NCI-H128 (cell line): Measurements from ENCODE around the gene RAMP3.
"Not testable (repeated sequence)": the region's sequence is repeated elsewhere in the genome, so short reads cannot be mapped to it uniquely, and the experiment has no call there.

Experiments used
- DNase-seq: peaks from one replicate; lab custom pipeline; 2025; ENCODE audit not compliant: unreplicated experiment; lab: John Stamatoyannopoulos, UW

Gene RAMP3

DNA sequence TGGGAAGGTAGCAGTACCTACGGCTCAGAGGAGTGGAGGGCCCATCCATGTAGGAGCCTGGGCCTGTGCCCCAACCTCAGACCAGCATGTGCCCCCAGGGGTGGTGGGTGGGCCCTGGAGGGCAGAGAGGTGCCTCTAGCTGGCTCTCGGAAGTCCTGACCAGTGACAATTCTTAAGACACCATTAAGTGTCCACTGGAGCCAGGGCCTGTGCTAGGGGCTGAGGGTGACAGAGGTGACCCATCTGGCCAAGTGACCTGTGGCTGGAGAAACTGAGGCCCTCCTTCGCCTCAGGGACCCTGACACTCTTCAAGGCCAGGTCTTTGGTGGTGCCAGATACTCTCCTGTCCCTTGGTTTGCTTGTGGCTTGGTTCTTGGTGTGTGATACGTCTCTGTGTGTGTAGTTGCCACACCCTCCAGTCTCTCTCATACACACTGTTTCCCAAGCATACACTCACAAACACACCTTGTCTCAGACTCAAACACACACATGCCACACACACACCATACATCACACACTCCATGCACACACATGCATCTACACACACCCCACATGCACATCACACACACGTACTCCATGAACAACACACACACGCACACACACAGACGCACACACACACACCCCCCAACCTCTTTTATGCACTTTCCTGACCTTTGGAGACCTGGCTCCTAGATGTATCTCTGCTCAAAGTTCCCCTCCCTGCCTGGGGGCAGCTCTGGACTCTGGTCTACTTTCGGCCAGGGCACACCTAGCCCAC, 897 bp upstream of the RAMP3 start:
- DNase-seq = no peak

DNA sequence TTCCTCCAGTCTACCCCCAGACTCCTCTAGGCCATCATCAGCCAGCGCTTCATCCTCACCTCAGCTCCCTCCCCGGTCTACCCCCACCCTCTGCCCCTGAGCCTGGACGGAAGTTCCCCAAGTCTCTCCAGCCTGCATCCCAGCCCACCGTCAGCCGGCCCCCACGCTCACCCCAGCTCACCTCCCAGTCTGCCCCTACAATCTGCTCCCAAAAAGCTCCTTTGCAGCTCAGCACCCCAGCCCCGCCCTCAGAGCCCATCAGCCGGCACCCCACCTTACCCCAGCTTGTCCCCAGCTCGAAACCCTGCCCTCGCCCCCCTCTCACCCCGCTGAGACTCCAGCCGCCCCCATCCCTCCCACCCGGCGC, 322 bp upstream of the RAMP3 start:
- DNase-seq = no peak

DNA sequence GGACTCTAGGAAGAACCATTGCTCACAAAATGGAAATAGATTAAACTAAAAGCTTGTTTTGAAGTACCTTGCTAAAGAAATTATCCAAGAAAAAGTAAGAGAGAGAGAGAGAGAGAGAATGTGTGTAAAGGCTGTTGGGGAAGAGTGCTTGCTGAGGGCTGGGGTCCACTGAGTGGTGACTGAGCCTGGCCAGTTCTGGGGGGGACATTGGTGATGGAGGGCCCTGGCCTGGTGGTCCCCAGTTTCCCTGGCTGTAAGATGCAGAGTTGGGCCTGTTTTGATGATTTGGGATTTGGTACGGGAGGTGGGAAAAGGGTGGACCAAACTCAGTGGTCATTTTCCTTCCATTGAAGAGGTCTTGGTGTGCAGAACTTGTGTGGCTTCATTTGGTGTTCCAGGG, 880 bp downstream of the RAMP3 start:
- no peak for DNase-seq

DNA sequence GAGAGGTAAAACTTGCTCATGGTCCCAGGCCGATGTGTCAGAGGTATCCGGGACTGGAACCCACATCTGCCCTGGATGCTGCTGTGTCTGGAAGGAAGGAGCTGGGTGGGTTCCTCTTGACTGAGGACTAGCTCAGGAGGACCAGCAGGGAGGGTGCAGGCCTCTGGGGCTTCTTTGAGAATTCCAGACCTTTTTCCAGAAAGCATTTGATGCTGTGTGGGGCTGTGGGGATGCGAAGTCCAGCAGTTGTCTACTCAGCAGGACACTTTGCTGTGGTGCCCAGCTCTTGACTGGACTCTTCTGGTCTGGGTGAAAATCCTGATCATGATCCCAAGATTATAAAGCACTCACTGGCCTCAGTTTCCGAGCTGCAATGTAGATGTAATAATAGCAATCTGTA, 1.7 kb downstream of the RAMP3 start:
- DNase-seq = no peak

DNA sequence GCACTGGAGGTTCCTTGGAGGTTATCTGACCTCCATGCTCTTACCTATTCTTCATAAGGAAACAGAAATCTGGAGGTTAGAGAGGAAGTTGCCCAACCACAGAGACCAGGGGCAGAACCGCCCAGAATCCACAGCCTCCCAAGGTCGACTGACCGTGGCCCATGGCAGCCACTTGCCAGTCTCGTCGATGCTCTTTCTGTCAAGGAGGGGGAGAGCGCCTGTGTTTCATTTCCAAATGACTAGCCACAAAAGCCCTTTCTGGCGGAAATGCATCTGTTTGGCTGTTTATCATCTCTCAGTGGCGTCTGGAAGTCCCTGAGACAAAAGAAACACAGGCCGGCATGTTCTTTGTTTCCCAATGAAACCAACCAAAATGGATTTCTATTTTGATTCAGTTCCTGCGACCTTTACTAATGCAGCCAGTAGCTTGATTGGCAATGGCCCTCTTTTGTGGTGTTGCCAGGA, 2.9 kb downstream of the RAMP3 start:
- DNase-seq = no peak

DNA sequence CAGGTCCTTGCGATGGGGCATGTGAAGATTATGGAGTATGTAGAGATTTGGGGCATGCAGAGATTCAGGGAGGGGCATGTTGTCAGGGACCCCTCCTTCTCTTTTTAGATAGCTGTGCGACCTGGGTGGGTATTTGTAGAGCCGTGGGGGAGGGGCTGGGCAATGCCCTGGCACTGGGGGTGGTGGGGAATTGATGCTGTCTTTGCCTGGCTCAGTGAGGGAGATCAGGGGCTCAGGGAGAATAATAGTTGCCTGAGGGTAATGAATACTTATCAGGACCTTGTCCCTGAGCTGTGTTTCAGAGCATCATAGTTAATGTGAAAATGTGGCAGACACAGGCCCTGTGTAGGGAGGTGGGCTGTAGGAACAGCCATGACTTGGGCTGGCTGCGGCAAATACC, 3.5 kb downstream of the RAMP3 start:
- DNase-seq = no peak

DNA sequence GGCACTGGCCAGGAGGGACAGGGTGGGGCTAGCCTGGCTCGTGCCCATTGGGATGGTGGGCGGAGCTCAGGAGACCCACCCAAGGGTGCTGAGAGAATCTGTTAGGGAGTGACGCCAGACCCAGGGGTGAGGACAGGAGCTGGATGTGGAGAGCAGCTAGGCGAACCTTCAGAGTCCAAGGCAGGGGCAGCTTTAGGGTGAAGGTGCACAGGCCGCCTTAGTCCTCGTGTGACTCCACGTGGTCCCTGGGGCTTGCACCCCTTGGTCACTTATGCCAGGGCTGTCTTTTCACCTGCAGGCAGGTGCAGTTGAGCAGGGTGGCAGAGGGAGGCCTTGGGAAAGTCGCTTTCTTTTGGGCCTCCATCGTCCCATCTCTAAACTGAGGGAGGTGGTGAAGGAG, 4.3 kb downstream of the RAMP3 start:
- no peak for DNase-seq

DNA sequence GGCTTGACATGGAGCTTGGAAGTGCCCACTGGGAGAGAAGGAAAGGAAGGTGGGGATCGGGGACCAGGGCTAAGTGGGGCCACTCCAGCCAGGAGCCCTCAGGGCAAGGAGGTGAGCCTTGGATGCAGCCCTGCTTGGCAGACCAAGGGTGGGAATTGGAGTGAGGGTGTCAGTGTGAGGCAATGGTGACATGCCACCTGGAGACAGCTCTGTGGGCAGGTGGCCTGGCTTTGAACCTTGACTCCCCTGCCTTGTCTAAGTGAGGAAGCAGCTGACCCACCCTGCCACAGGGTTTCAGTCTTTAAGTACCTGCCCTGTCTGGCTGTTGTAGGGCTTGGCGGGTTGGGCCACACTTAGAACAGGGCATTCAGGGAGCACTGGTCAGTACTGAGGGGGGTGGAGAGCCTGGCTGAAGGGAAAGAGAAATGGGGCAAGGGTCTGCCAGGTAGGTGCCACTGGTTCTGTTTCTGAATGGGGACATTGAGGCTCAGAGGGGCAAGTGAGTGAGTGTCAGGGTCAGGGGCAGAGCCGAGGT, 4.8 kb downstream of the RAMP3 start:
- no peak for DNase-seq

DNA sequence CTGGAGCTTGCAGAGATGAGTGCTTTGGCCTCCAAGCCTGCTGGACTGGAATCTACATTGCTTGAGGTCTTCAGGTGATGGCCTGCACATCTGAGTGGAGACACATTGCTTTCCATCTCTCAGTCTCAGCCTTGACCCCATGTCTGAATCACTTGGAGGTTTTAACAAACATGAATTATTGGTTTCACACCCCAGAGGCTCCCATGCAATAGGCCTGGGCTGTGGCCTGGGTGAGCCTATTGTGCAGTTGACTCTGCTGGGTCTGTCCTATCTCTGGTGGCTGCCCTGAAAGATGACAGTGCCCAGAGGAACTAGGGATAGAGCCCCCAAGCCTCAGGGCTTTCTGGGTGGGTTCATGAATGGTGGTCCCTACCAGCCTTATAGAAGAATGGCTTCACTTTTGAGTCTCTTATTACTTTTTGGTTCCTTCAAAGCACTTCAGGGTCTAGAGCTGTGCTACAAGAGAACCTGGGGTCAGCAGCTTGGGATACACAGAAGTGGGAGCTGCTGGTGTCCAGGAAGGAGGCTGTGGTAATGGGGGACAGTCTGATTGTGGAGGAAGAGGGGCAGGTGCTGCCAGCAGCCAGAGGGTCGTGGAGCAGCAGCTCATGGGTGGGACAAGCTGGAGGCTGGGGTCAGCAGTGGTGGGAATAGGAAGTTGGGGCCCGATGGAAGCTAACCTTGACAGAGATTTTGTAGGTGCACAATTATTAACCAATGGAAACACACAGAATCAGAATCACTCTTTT, 5.5 kb downstream of the RAMP3 start:
- no peak for DNase-seq

DNA sequence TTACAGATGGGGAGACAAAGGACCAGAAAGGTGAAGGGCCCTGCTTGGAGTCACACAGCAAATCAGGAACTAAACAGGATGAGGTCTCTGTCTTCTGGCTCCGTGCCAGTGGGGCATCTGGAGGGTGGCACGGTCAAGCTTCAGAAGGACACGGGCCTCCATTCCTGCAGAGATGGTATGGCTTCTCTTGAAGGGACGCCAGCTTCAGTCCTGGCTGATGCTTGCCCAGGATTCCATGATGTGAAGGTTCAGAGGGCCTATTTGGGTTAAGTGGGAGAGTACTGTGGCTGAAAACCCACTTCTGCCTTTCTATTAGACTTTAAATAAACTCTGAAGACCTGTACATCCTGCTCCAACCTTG, 6.1 kb downstream of the RAMP3 start:
- DNase-seq = no peak

DNA sequence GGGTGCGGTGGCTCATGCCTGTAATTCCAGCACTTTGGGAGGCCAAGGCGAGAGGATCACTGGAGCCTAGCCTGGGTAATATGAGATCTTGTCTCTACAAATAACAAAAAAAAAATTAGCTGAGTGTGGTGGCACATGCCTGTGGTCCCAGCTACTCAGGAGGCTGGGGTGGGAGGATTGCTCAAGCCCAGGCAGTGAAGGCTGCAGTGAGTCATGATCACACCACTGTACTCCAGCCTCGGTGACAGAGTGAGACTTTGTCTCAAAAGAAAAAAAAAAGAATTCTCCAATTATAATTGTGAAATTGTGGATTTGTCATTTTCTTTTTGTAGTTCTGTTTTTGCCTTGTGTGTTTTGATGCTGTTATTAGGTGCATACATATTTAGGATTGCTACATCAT, 6.7 kb downstream of the RAMP3 start:
- not testable (repeated sequence) for DNase-seq

DNA sequence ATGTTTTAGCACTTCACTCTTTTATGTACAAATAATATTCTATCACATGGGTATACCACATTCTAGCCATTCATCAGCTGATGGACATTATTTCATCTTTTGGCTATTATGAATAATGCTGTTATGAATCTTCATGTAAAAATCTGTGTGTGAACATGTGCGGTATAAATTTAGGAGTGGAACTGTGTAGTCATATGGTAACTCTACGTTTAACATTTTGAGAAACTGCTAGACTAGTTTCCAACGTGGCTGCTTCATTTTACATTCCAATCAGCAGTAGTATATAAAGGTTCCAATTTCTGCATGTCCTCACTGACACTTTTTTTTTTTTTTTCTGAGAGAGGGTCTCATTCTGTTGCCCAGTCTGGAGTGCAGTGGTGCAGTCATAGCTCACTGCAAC, 8.3 kb downstream of the RAMP3 start:
- DNase-seq = no peak

DNA sequence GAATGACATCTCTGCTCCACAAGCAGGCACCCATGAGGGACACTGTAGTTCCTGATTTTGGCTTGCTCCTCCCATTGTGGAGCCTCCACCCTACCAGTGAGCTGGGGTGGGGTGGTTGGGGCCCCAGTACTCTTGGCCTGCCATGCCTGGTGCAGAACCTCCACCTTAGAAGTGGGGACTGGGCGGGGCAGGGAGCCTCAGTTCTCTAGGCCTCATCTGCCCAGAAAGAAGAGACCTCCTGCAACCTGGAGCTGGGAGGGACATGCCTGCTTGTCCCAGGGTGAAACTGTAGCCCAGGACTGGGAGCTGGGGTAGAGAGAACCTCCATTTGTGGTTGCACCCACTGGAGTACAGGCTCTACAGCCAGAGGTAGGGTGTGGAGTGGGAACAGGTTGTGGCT, 14.4 kb downstream of the RAMP3 start:
- DNase-seq = no peak

DNA sequence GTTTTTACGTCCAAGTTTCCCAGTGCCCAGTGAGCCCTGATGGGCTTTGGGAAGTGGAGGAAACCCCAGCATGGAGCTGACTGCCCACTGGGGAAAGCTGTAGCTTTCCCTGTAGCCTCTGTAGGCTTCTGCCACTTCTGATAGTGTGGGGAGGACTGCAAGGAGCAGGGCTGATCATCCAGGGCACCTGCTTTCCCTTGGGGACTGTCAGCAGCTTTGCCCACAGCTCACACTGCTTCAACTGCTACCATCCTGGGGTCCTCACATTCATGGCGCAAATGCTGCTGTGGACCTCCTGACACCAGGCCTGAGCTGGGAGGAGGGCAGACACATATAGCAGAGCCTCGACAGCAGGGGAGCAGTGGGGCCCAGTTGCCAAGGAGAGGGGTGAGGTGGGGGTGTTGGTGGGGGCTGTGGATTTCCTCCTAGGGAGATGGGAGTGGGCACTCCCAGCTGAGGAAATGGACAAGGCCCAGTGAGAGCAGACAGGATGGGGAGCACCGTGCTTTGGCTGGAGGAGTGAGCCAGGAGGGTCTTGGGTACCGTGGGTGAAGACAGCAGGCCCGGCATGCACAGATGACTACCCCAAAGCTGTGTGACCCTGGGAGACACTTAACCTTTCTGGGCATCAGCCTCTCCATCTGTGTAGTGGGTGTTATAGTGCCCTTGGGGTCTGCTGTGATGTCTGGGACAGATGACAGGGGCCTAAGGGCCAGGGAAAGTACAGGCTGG, 16.2 kb downstream of the RAMP3 start:
- no peak for DNase-seq

DNA sequence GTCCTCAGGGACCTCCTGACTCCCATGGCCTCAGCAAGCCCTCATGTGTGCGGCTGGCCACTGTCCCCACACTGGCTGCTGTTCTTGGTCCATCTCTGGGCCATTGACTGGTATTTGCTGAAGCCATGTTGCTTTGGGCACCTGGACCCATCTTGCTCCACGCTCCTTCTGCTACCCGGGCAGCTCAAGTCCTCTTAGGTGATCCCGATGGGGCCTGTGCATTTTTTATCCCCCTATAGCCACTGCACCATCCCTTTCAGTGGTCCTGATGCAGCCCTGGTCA, 16.7 kb downstream of the RAMP3 start:
- DNase-seq = no peak

DNA sequence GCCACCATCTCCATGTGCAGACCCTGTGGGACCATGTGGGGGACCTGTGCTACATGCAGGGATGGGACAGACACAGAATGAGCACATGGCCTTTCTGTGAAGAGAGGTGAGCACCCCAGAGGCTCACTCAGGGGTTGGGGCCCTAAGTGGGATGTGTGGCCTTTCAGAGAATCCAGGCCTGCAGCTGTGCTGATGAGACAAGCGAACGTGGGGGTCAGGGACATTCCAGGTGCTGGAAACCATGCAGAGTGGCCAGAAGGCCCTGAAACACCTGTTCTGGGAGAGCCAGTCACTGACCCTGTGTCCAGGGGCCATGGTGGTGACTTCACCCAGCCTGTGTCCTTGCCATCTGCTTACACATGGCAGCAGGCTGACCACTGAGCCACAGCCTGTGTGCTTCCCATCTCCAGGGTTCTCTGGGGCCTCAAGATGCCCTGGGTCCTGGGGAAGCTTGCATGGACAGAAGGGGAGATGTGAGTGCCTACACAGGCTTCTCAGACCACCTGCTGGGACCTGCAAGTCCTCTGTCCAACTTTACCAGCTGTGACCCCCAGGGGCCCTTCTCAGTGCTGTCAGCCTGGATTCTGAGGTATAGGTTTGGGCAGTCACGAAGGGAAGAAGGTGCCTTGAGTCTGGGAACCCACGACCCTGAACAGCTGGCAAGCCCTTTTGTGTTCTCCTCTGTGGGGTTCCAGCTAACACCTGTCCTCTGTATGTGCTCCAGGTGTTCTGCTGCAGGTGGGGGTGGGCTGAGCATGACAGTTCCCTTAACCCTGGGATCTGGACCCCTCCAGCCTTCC, 17.6 kb downstream of the RAMP3 start:
- DNase-seq = no peak

DNA sequence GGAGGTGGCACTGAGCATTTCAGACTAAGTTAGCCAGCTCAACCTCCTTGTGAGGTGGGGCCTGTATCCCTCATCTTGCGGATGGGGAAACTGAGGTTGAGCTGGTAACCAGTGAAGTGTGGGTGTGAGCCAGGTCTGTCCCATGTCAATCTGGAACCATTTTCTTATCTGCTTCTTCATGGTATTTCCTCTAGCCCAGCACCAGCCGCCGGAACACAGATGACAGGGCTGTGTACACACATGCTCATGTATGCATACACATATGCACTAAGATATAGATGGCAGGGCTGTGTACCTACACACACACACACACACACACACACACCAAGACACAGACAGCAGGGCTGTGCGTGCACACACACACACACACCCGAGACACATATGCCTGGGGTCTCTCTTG, 18.5 kb downstream of the RAMP3 start:
- no peak for DNase-seq

DNA sequence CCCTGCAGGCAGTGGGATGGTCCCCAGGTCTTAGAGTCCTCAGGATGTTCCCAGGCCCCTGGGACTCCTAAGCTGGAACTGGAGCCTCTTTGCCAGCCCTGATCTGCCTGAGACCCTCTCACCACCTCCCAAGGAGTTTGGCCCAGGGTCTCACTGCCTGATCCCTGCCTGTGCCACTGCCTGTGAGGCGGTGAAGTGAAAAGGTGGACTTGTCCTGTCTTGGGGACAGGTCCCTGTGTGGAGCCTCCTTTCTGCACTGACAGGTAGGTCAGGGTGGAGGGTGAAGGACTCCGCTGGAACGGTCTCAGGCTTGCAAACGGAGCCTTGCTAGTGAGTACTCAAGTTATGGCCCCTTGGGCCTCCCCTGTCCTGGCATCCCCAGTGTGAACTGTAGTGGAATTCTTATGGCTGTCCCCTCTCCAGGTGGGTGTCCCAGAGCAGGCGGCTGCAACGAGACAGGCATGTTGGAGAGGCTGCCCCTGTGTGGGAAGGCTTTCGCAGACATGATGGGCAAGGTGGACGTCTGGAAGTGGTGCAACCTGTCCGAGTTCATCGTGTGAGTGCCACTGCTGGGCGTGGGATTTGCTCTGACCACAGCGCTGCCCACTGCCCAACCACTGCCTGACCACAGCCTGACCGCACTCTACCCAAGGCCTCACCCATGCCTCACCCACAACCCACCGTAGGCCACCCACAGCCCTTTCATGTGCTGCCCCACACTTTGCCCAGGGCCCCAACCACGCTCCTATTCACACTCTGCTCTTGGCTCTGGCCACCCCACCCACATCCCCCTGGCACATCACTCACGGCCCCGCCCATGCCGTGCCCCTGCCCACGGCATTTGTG, 19.5 kb downstream of the RAMP3 start:
- no peak for DNase-seq

DNA sequence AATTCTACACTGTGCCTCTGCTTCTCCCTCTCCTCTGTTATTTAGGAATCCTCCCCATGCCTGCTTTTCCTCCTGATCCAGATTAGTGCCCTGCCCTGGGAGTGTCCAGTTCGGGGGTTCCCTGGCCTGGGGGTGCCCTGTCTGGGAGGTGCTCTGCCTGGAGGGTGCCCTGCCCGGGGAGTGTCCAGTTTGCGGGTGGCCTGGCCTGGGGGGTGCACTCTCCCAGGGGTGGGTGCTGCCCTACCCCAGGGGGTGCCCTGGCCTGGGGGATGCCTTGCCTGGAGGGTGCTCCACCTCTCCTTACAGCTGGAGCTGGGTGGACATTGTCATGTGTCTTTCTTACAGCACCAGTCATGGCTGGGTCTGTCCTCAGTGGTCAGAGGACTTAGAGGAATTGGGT, 20.2 kb downstream of the RAMP3 start:
- no peak for DNase-seq
